GM21423 (cell line): ENCODE results near the gene LYPD8.

Source experiments
- ATAC-seq: cut with Tn5 transposase; IDR thresholded peaks from one replicate; pipeline ENCODE4 v1.9.1; 2021; ENCODE audit warnings: mild to moderate bottlenecking, moderate library complexity; ENCODE audit not compliant: unreplicated experiment

LYPD8 gene

GRCh38 chr1:248758352-248758751 is 2.8 kb upstream of the LYPD8 start:
- no peak for ATAC-seq

GRCh38 chr1:248757784-248758195 is 2.2 kb upstream of the LYPD8 start:
- ATAC-seq: no peak

- no peak for ATAC-seq
Measured at GRCh38 chr1:248756636-248757035, 1.1 kb upstream of the LYPD8 start.

GRCh38 chr1:248756151-248756550 is 592 bp upstream of the LYPD8 start:
- ATAC-seq: no peak

- ATAC-seq: no peak
Measured at GRCh38 chr1:248753708-248754280, 1.8 kb downstream of the LYPD8 start.

GRCh38 chr1:248753029-248753594 is 2.4 kb downstream of the LYPD8 start:
- ATAC-seq: no peak

- ATAC-seq: no peak
Measured at GRCh38 chr1:248752161-248753028, 3.2 kb downstream of the LYPD8 start.

- no peak for ATAC-seq
Measured at GRCh38 chr1:248751635-248752034, 3.9 kb downstream of the LYPD8 start.

GRCh38 chr1:248751142-248751541 is 4.4 kb downstream of the LYPD8 start:
- ATAC-seq: no peak

GRCh38 chr1:248750496-248750895 is 5.1 kb downstream of the LYPD8 start:
- no peak for ATAC-seq

GRCh38 chr1:248748211-248748610 is 7.3 kb downstream of the LYPD8 start:
- no peak for ATAC-seq

- ATAC-seq: no peak
Measured at GRCh38 chr1:248740876-248741275, 14.7 kb downstream of the LYPD8 start.

- no peak for ATAC-seq
Measured at GRCh38 chr1:248739572-248740205, 15.9 kb downstream of the LYPD8 start.

GRCh38 chr1:248737457-248737856 is 18.1 kb downstream of the LYPD8 start:
- no peak for ATAC-seq

GRCh38 chr1:248736977-248737376 is 18.6 kb downstream of the LYPD8 start:
- ATAC-seq: no peak

GRCh38 chr1:248733566-248733965 is 22.0 kb downstream of the LYPD8 start:
- no peak for ATAC-seq

GRCh38 chr1:248730507-248731335 is 24.8 kb downstream of the LYPD8 start:
- ATAC-seq: no peak

GRCh38 chr1:248714248-248714647 is 41.3 kb downstream of the LYPD8 start:
- no peak for ATAC-seq

GRCh38 chr1:248710305-248710900 is 45.2 kb downstream of the LYPD8 start:
- no peak for ATAC-seq

- ATAC-seq: no peak
Measured at GRCh38 chr1:248704606-248705005, 51.0 kb downstream of the LYPD8 start.
